T-helper 9 cell (primary cell): ENCODE data around the gene STX1B.

Source experiments
- DNase-seq: peaks from one replicate; pipeline ENCODE4 v3.0.0-alpha.2; 2020

Gene STX1B

DNA sequence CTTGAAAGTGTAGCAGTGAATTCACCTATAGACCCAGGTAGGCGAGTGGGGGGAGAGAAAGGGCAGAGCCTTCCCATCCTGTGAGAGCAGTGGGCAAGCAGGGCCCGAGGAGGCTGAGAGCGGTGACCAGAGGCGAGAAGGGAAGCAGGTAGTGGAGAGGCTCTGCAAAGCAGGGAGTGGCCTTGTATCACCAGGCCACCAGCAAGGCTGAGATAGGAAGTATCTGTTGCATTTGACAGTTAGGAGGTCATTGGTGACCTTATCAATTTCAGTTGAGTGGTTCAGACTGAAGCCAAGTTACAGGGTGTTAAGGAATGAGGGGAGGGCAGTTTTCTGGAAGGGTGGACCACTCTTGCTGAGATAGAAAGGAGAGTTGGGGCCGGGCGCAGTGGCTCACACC is 36.1 kb downstream of the STX1B start:
- DNase-seq, result no peak

- DNase-seq, result no peak
Measured at GRCh38 chr16:30972872-30973271, 37.6 kb downstream of the STX1B start.

DNA sequence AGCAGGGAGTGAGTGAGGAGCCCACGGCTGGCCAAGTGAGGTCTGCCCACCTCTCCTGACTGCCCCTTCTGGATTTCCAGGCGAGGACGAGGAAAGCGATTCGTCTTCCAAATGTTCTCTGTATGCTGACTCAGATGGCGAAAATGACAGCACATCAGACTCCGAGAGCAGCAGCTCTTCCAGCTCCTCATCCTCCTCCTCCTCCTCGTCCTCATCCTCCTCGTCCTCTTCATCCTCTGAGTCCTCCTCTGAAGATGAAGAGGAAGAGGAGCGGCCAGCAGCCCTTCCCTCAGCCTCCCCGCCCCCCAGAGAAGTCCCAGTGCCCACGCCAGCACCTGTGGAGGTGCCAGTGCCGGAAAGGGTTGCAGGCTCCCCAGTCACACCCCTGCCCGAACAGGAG is 39.1 kb downstream of the STX1B start:
- DNase-seq, result no peak

DNA sequence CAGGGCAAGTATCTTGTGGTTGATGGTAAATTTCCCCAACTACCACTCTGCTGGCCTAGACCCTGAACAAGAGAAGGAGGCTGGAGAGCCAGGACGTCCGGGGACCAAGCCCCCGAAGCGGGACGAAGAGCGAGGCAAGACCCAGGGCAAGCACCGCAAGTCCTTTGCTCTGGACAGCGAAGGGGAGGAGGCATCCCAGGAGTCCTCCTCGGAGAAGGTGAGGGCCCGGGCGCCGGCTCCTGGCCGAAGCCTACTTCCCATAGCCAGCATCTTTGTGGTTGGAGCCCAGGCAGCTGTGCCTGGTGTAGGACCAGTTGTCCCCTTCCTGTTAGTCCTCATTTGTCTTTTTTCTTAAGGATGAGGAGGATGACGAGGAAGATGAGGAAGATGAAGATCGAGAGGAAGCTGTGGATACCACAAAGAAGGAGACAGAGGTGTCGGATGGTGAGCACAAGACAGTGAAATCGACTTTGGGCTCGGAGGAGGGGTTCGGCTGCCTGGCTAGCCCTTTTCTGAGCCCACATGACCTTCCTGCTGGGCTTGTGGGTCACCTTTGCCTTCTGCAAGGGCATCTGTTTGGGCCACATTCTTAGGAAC is 41.1 kb downstream of the STX1B start:
- DNase-seq, result no peak

- no peak for DNase-seq
Measured at GRCh38 chr16:30967795-30968194, 42.6 kb downstream of the STX1B start.

DNA sequence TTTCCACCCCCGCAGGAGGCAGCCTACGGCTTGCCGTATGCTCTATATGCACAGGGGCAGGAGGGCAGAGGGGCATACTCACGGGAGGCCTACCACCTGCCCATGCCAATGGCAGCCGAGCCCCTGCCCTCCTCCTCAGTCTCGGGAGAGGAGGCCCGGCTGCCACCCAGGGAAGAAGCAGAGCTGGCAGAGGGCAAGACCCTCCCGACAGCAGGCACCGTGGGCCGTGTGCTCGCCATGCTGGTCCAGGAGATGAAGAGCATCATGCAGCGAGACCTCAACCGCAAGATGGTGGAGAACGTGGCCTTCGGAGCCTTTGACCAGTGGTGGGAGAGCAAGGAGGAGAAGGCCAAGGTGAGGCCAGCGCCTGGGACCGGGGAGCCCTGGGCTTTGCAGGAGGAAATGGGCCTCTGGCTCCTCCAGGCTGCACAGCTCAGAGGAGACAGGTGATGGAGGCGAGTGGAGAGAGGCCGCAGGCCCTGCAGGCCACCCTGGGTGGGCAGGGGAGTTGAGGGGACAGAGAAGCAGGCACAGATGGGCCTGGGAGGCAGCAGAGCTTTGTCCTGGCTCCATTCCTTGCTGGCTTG is 44.3 kb downstream of the STX1B start:
- DNase-seq, result no peak

GRCh38 chr16:30965436-30965835 is 45.0 kb downstream of the STX1B start:
- DNase-seq, result no peak

- DNase-seq, result no peak
Measured at GRCh38 chr16:30964574-30965226, 45.7 kb downstream of the STX1B start.

DNA sequence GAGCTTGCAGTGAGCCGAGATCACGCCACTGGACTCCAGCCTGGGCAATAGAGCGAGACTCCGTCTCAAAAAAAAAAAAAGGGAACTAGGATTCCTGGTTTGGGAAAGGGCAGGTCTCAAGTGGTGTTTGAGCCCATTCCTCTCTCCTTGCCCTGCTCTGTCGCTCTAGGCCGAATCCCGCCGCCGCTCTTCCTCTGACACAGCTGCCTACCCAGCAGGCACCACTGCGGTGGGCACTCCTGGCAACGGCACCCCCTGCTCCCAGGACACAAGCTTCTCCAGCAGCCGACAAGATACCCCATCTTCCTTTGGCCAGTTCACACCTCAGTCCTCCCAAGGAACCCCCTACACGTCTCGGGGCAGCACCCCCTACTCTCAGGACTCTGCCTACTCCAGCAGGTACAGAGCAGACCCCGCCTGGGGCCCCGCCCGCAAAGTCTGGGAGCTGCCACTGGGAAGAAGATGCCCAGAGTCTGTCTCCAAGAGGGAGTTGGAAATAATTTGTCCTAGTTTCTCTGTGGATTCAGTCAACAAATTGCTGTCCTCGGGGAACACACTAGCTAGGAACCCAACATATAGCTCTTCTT is 46.4 kb downstream of the STX1B start:
- DNase-seq, result no peak

DNA sequence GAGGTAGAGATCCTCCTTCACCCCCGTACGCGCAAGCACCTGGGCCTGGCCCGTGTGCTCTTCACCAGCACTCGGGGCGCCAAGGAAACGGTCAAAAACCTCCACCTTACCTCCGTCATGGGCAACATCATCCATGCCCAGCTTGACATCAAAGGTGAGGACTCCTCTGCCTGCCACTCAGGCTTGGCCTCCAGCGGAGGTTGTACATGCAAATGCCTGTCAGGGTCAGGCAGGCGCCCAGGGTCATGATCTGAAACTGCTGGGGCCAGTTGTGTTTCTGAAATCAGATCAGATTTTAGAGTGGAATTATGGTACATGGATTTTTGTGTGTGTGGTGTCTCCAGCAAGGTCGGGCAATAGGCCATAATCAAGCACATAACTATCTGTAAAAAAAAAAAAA is 49.1 kb downstream of the STX1B start:
- no peak for DNase-seq

- DNase-seq, result peak; percentile 62
Measured at GRCh38 chr16:30958175-30959079, 52.0 kb downstream of the STX1B start.

- peak; percentile 97 for DNase-seq
Measured at GRCh38 chr16:30957456-30958174, 52.8 kb downstream of the STX1B start, which contains the start of gene SETD1A. TSS of gene SETD1A (plus strand) at chr16:30957754. CDS start at chr16:30958732, 978 bp downstream.

- peak; percentile 83 for DNase-seq
Measured at GRCh38 chr16:30956601-30957455, 53.6 kb downstream of the STX1B start.

- DNase-seq, result no peak
Measured at GRCh38 chr16:30954993-30955392, 55.4 kb downstream of the STX1B start.

GRCh38 chr16:30953511-30954124 is 56.8 kb downstream of the STX1B start:
- DNase-seq, result peak; percentile 47

GRCh38 chr16:30953111-30953510 is 57.3 kb downstream of the STX1B start:
- no peak for DNase-seq

- no peak for DNase-seq
Measured at GRCh38 chr16:30951750-30952149, 58.7 kb downstream of the STX1B start.

DNA sequence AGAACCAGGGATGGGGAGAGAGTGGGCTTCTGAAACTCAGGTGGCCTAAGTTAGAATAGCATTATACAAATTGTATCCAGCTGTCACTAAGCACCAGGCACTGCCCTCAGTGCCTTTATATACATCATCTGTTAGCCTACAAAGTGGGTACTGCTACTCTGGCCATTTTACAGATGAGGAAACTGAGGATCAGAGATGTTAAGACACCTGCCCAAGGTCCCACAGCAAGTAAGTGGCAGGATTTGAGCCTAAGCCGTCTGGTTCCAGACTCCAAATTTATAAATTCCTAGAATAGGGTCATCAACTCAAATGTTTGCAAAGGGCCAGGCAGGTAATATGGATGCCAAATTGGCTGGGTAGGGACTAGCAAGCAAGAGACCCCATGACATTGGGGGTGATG is 59.2 kb downstream of the STX1B start:
- no peak for DNase-seq

GRCh38 chr16:30950516-30951065 is 59.8 kb downstream of the STX1B start:
- DNase-seq, result no peak
